GM12892 (cell line): ENCODE measurements around the gene ZAP70.

Experiments
- POLR2A ChIP-seq: IDR thresholded peaks from 2 replicates; pipeline ENCODE4 v1.6.1; 2011; ENCODE audit warnings: low read depth, low read length, control low read depth
- POLR2AphosphoS5 ChIP-seq: IDR thresholded peaks from 2 replicates; pipeline ENCODE4 v1.6.1; 2011; ENCODE audit warnings: low read depth, low read length, control low read depth
- TAF1 ChIP-seq: IDR thresholded peaks from 2 replicates; pipeline ENCODE4 v1.6.1; 2011; ENCODE audit warnings: low read depth, mild to moderate bottlenecking, control low read depth, low read length, borderline replicate concordance

- TF ChIP-seq POLR2A (no peak), POLR2AphosphoS5 (no peak), TAF1 (no peak)
Measured at GRCh38 chr2:97763176-97763845, 49.9 kb downstream of the ZAP70 start.
